ENCODE measurements around the gene ARHGAP15. TPM values are rescaled to one million over a fixed set of nuclear protein-coding genes. Genes with fewer than 3 reads are reported as not detected.

Gene ARHGAP15
- total RNA-seq, 2 donors from 2014 or later: 0.41 to 4.3 TPM

GRCh38 chr2:143807671-143808070, 678.5 kb downstream of the ARHGAP15 start:
- H3K9me3 ChIP-seq: no peaks in the 10 kb centered on the region
- intact Hi-C loops (cut with DNase I): no loop called here
- H3K36me3 ChIP-seq: no peaks in the 10 kb centered on the region

GRCh38 chr2:143808166-143808565, 678.9 kb downstream of the ARHGAP15 start:
- WGBS: 95% methylated on average over 1 of the region's 1 CpG
- Histone ChIP-seq H3K27ac (no peak overlapping the region), H3K4me1 (replicated peaks) (no peaks in the 10 kb centered on the region), H3K27me3 (replicated peaks; ENCODE audit: insufficient read depth) (no peaks in the 10 kb centered on the region), H3K9me3 (no peaks in the 10 kb centered on the region), H3K36me3 (no peaks in the 10 kb centered on the region), H3K4me3 (no peak overlapping the region)
- intact Hi-C loops (cut with DNase I): no loop called here
- no peak for DNase-seq (ENCODE audit: low spot score)
- no peak for TF ChIP-seq POLR2AphosphoS5 (IDR thresholded peaks at IDR 0.05)
- no peak for TF ChIP-seq CTCF (IDR thresholded peaks at IDR 0.05)
- TF ChIP-seq POLR2A (IDR thresholded peaks at IDR 0.05): no peak

More at GRCh38 chr2:143807671-143808070, 678.5 kb downstream of the ARHGAP15 start:
- no peaks in the 10 kb centered on the region for H3K4me1 ChIP-seq (replicated peaks)
- no peak overlapping the region for H3K4me3 ChIP-seq
- no peak for DNase-seq (ENCODE audit: low spot score)
- no peak overlapping the region for H3K27ac ChIP-seq
- TF ChIP-seq POLR2A (IDR thresholded peaks at IDR 0.05): no peak
- no peak for TF ChIP-seq CTCF (IDR thresholded peaks at IDR 0.05)
- TF ChIP-seq POLR2AphosphoS5 (IDR thresholded peaks at IDR 0.05): no peak
- 100% methylated on average over 1 of the region's 1 CpG for WGBS
- no peaks in the 10 kb centered on the region for H3K27me3 ChIP-seq (replicated peaks; ENCODE audit: insufficient read depth)

- intact Hi-C loops (cut with DNase I): no loop called here
- DNase-seq (ENCODE audit: low spot score): no peak
- WGBS: 73% methylated on average over 4 of the region's 4 CpGs
Measured at GRCh38 chr2:143815082-143815481, 685.9 kb downstream of the ARHGAP15 start.

GRCh38 chr2:143816916-143817315, 687.7 kb downstream of the ARHGAP15 start:
- H3K4me1 ChIP-seq (replicated peaks): no peaks in the 10 kb centered on the region
- H3K27ac ChIP-seq: no peak overlapping the region
- TF ChIP-seq POLR2A (IDR thresholded peaks at IDR 0.05) (no peak), POLR2AphosphoS5 (IDR thresholded peaks at IDR 0.05) (no peak), CTCF (IDR thresholded peaks at IDR 0.05) (no peak)
- no peak for DNase-seq (ENCODE audit: low spot score)
- H3K9me3 ChIP-seq: no peaks in the 10 kb centered on the region
- intact Hi-C loops (cut with DNase I): no loop called here
- WGBS: 52% methylated on average over 3 of the region's 3 CpGs
- no peak overlapping the region for H3K4me3 ChIP-seq
- H3K27me3 ChIP-seq (replicated peaks; ENCODE audit: insufficient read depth): no peaks in the 10 kb centered on the region
- H3K36me3 ChIP-seq: no peaks in the 10 kb centered on the region

More at GRCh38 chr2:143815082-143815481, 685.9 kb downstream of the ARHGAP15 start:
- TF ChIP-seq POLR2A (IDR thresholded peaks at IDR 0.05) (no peak), POLR2AphosphoS5 (IDR thresholded peaks at IDR 0.05) (no peak), CTCF (IDR thresholded peaks at IDR 0.05) (no peak)
- Histone ChIP-seq H3K27ac (no peak overlapping the region), H3K27me3 (replicated peaks; ENCODE audit: insufficient read depth) (no peaks in the 10 kb centered on the region), H3K4me3 (no peak overlapping the region), H3K9me3 (no peaks in the 10 kb centered on the region), H3K36me3 (no peaks in the 10 kb centered on the region), H3K4me1 (replicated peaks) (no peaks in the 10 kb centered on the region)

Small RNA genes within 50 kb of the gene (small RNA-seq; reads per million reads assigned to genes)
- gene MTND4LP12: 0 reads per million in 2 donors
